ENCODE data around the gene HMCES.
A peak's percentile ranks its signal among the peaks of the same experiment; 100 is the strongest.

HMCES gene

DNA sequence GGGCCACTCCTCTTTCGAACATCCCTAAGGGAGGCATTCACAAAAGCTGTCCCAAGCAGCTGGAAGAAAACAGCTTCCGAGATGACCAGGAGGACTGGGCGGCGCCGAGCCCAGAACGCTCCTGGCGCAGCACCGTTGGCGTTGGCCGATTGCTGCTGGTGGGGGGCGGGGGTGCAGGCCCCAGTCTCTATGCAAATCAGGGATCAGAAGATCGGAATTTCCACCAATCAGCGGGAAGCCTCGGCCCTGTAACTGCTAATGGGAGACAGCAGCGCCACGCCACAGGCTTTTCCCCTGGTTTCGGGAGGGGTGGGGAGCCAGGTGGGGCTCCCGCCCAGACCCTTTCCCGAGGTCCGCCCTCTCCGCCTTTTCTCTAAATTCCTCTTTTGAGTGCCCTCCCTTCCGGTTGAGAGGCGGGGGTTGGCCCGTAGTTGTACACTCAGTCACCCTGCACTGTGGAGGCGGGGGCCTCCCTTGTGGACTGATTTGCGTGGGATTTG is 27.0 kb downstream of the HMCES start:
- DNase-seq, result peak; percentile 20

GRCh38 chr3:129308636-129309035 is 30.0 kb downstream of the HMCES start:
- no peak for DNase-seq

GRCh38 chr3:129310111-129311011 is 31.7 kb downstream of the HMCES start:
- DNase-seq, result no peak

DNA sequence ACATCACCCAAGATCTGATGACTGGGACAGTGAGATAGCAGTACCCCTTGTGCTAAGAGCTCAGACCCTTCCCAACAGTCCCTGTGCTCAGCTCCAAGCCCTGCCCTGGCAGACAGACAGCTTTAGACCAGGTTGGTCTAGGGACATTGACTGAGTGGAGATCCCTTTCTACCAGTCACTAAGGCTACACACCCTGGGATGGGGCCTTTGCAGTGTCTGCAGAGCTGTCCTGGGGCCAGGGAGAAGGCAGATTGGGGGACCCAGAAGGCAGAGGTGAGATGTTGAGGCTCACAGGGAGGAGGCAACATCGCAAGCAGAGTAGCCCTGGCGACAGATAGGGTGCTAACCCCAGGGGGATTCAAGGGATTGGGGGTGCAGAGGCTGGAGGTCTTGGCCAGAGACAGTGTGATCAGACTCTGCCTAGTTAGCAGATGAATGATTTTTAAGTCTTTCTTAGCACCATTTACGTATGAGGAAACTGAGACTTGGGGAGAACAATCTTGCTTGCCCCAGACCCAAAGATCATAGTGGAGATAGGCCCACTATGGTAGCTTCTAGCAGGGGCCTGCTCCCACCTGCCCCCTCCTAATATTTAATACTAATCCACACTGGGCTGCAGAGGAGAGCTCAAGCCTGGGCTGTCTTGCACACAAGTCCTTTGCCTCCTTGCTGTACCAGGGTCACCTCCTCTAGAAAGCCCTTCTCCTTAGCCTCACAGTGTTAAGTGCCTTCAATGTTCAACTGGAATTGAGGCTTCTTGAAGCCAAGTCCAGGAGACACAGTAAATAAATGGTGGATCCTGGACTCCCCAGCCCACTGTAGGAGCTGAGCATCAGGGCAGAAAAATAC is 32.6 kb downstream of the HMCES start:
- DNase-seq, result no peak

DNA sequence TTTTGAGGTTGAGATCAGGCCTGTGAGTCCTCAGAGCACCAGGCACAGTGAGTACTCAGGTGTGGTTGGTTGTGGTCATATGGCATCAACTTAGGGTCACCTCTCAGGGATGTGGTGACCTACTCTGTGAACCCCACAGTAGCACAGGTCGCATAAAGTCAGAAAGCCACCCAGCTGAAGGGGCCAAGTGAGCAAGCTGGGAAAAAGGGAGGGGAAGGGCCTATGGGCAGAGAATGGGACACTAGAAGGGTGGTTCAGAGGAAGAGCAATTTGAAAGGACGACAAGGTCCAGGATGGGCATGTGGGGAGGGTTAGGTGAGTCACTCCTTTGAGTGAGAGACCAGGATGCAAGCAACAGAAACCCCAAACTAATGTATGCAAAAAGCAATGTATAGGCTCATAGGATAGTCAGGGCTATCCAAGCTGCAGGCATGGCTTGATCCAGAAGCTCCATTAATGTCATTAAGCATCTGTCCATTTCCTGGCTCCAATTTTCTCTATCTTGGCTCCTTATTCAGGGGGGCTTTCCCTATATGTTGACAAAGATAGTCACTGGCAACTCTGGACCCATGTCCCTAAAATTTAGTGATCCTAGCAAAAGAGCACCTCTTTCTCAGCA is 33.5 kb downstream of the HMCES start:
- DNase-seq, result no peak

GRCh38 chr3:129312671-129313414 is 34.2 kb downstream of the HMCES start:
- no peak for DNase-seq

DNA sequence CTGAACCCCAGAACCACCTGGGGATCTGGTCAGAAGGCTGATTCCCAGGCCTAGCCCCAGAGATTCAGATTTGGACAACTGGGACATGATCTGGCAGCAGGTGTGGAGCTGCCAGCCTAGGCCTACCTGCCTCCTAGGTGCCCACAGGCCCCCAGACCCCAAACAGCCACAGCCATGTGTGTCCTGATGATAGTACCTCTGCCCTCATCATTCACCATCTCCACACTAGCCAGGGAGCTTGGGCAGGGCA is 34.7 kb downstream of the HMCES start:
- no peak for DNase-seq

- DNase-seq, result peak; percentile 22
Measured at GRCh38 chr3:129313665-129314385, 35.2 kb downstream of the HMCES start.

GRCh38 chr3:129314386-129315222 is 35.9 kb downstream of the HMCES start:
- DNase-seq, result peak; percentile 68

- DNase-seq, result peak; percentile 30
Measured at GRCh38 chr3:129315223-129315997, 36.7 kb downstream of the HMCES start.

DNA sequence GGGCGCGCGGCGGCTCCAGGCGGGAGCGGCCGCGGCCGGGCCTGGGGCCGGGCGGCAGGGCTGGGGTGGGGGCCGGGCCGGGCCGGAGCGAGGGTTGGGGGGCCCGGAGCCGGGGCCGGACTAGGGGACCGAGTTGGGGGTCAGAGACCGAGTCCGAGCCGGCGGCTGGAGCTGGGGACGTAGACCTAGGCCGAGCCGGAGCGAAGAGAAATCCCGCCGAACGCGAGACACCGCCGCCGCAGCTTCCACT is 37.3 kb downstream of the HMCES start:
- DNase-seq, result no peak

GRCh38 chr3:129316248-129317013 is 37.8 kb downstream of the HMCES start:
- peak; percentile 86 for DNase-seq

DNA sequence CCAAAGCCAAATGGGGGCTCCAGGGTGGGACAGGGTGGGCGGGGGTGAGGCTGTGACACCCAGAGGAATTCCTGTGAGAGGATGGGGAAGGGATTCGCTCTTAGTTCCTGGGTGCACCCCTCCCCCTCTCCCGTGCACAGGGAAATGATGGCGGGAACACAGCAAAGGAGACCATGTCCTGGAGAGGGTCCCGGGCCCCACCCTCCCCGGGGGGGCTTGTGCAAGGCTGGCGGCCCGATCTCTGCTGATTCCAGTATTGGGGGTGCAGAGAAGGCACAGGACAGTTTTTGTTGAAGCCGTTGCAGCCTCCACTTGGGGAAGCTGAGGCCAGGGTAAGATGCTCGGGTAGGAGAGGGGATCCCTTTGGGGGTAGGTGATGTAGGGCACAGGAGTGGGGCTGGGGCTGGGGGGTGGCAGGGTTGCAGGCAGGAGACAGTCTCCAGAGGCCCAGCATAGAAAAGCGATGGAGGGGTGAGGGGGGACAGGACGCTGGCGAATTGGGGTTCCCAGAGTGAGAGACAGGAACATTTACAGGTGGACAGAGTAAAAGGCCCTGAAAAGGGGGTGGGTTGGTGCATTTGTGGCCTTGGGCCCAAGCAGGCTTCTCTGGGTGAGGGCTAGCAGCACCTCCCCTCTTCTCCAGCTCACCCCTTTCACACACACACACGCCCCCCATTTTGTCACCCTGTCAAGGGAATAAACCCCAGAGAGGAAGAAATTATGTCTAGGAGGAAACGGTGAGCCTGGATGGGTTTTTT is 38.5 kb downstream of the HMCES start:
- DNase-seq, result no peak

DNA sequence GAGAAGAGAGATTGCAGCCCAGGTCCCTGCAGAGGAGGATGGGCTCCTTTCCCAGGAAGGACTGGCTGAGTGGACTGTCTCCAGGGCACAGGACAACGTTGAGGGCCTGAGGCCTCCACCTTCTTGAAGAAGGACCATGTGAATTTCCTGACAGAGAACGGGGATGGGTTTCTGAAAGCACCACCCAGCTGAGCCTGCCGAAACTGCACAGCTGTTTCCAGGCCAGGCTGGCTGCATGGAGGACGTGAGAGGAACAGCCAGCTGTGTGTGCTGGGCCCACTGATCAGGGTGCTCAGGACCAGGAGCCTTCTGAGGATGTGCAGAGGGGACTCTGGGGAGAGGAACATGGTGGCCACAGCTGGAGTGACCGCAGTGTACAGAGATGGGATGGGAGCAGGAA is 39.2 kb downstream of the HMCES start:
- no peak for DNase-seq

- DNase-seq, result no peak
Measured at GRCh38 chr3:129318921-129319320, 40.3 kb downstream of the HMCES start.

- DNase-seq, result no peak
Measured at GRCh38 chr3:129320261-129320660, 41.6 kb downstream of the HMCES start.

DNA sequence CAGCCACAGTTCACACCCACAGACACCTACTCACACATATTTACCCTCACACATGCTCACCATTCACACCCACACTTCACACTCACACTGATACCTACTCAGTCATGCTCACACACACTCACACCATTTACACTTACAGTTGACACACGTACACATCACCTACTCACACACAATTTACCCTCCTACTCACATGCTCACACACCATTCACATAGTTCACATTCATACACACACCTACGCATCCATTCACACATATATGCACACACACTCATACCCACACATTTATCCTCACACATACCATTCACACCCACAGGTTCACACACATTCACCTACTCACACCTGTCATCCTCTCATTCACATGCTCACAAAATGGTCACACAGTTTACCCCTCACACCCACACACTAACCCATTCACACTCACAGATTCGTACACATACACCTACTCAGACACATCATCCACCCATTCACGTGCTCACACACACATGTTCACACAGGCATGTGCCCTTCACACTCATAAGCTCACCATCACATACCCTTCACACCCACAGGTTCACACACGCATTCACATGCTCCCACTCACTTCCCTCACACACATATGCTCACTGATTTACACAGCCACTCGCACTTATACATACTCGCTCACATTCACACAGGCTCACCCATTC is 42.3 kb downstream of the HMCES start:
- no peak for DNase-seq

- DNase-seq, result no peak
Measured at GRCh38 chr3:129321887-129322286, 43.2 kb downstream of the HMCES start.

Data from stimulated activated CD4-positive, alpha-beta T cell treated with anti-CD3 and anti-CD28 coated beads, Interleukin-1b, Interleukin-23, amount 100 ng/mL, for 48 hours (primary cell).